Measurements from ENCODE around the gene SPINK1.

SPINK1 gene

DNA sequence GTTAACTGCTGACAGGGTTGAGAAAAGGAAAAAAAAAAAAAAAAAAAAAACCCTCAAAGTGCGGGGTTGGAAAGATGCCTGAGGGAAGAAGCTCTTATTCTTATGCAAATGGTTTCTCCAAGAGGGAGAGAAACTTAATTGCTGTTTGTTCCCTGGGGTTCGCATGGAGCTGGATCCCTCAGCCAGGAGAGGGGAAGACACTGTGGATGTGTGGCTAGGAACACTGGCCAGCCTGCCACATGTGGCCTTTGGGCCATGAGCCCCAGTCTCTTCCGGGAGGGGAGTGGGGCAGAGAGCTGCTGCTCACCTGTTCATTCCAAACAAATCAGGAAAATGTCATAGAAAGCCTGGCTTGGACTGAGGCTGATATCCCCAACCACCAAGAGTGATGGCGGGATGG, 37.6 kb upstream of the SPINK1 start:
- TF ChIP-seq, protein P1, sequence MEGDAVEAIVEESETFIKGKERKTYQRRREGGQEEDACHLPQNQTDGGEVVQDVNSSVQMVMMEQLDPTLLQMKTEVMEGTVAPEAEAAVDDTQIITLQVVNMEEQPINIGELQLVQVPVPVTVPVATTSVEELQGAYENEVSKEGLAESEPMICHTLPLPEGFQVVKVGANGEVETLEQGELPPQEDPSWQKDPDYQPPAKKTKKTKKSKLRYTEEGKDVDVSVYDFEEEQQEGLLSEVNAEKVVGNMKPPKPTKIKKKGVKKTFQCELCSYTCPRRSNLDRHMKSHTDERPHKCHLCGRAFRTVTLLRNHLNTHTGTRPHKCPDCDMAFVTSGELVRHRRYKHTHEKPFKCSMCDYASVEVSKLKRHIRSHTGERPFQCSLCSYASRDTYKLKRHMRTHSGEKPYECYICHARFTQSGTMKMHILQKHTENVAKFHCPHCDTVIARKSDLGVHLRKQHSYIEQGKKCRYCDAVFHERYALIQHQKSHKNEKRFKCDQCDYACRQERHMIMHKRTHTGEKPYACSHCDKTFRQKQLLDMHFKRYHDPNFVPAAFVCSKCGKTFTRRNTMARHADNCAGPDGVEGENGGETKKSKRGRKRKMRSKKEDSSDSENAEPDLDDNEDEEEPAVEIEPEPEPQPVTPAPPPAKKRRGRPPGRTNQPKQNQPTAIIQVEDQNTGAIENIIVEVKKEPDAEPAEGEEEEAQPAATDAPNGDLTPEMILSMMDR (IDR thresholded peaks at IDR 0.05): no peak

DNA sequence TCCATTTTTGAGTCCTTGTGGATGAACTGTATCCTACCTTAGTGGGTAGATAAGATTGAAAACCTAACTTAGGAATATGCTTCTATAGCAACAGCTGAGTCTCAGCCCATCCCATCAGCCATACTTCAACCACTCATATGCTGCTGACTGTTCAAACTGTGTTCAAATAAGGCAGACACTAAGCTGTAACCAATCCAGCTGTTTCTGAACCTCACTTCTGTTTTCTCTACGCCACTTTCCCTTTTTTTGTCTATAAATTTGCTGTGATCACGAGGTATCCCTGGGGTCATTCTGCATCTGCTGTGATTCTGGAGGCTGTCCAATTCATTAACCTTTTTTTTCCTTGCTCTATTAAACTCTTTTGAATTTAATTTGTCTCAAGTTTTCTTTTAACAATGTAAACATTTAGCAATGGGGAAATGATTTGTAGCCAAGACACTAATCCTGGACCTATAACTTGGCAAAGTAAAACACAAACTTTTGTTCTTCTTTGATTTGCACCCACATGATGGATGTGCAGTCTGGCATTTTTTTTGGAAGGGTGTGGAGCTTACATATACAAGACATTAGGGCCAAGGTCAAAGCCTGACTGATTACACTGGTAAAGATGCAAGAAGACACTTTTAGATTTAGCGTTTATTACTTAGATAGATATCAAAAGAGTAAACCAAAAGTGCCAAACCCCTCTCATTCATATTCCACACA, 32.1 kb upstream of the SPINK1 start:
- TF ChIP-seq, protein P1 (IDR thresholded peaks at IDR 0.05): no peak

DNA sequence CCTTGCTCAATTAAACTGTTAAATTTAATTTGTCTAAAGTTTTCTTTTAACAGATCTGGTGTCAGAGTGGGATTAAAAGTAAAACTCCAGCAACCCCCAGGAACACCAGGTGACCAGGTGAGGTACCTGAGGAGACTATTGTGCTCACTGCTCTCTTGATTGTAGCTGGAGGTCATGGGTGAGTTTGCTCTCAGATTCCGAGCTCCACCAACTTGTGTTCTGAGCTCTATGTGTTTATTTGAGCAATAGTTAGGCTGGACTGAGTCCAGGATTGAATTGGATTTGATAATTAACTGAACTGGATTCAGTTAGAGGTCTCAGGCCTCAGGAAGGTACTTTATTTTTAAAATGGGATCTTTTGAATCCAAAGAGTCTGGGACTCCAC, 29.2 kb upstream of the SPINK1 start:
- TF ChIP-seq, protein P1 (IDR thresholded peaks at IDR 0.05): no peak

DNA sequence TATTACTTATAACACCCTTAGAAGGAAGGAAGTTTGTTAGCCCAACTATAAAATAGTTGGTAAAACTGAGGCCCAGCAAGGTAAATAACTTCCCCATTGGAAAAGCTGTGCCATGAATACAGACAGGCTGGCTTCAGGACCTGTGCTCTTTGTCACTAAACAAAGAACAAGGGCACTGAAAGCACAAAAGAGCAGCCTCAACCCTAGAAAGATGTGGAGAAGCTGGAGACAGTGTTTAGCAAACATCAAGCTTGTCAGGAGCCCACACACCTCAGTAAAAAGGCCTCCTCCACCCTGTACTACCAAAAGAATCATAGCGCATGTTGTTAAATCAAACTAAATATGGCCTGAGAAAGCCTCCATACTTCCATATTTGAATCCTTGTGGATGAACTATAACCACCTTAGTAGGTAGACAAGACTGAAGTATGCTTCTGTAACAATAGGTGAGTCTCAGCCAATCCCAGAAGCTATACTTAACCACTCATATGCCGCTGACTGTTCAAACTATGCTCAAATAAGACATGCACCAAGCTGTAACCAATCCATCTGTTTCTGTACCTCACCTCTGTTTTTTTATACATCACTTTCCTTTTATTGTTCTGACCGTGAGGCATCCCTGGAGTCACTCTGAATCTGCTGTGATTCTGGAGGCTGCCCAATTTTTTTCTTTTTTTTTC, 28.6 kb upstream of the SPINK1 start:
- TF ChIP-seq, protein P1 (IDR thresholded peaks at IDR 0.05): no peak

DNA sequence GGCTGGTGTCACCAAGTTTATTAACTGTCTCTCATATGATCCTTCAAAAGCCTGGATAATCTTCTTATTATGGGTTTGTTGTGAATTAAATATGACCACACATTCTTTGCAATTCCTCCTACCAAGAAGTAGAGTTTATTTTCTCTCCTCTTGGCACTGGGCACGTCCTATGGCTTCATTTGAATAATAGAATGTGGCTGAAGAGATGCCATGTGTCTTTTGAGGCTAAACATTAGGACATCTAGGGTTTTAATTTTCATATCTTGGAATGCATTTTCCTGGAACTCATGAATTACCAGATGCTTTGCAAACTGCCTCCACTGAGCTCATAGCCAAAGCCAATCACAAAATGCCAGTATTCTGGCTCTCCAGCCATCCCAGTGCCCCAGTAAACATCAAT, 27.1 kb upstream of the SPINK1 start:
- TF ChIP-seq, protein P1 (IDR thresholded peaks at IDR 0.05): no peak

DNA sequence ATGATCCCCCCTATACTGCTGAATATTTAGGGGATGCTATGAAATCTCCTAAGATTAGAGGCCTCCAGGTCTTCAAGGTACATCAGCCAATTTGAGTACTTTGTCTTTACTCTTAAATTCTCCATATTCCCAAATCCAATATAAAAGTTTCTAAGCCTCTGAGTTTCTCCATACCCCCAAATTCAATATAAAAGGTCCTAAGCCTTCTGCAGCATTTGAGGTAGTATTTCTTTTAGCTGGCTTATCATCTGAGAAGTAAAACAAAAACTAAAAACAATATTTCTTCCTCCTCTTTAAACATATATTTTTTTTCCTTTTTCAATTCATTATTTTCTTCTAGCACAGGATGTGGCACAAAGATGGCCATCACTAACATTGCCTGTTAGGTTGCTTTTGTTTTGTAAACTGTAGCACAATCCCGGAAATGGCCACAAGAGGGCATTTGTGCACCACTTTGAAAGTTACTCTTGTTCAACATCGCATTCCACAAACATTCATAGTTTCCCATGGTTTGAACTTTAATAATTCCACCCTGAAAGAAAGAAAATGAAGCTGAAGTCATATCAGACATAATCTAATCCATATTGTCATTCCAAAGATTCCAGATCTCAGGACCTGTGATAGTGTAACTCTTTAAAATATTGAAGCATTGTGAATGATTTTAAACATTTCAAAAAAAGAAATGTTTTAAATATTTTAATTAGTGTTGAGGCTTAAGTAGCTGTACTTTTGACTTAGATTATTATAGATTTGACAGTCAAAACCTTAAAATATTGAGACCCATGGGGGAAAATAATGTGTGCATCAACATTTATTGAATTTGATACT, 26.0 kb upstream of the SPINK1 start:
- TF ChIP-seq, protein P1 (IDR thresholded peaks at IDR 0.05): peak; percentile 88

DNA sequence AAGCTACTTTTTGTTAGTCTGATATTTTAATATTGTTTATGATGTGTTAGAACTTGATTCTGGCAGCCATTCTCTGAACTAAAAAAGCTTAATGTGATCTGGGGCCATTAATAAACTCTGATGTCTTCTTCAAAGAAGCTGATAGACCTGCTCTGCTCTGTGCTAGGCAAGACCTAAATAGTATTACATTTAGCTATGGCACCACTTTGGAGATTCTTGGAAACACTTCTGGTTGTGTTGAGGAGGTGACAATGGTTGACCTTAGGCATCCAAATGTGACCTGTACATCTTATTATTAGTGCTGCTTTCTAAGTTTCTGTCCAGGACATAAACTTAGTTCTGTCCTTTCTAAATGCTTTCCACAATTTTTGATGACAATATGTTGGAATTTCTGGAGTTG, 25.3 kb upstream of the SPINK1 start:
- TF ChIP-seq, protein P1 (IDR thresholded peaks at IDR 0.05): no peak

All from LNCAP (cell line).